C4-2B (cell line): ENCODE data around the gene WDR77.

ENCODE experiments used
- ZFX ChIP-seq: fragments of 450-650 bp; IDR thresholded peaks from 2 replicates; pipeline ENCODE4 v1.6.1; 2017
- TF ChIP-seq, protein P1 (sequence below): fragments of 450-650 bp; conservative IDR thresholded peaks from 2 replicates; pipeline ENCODE4 v1.5.1; 2017; ENCODE audit warnings: mild to moderate bottlenecking

DNA sequence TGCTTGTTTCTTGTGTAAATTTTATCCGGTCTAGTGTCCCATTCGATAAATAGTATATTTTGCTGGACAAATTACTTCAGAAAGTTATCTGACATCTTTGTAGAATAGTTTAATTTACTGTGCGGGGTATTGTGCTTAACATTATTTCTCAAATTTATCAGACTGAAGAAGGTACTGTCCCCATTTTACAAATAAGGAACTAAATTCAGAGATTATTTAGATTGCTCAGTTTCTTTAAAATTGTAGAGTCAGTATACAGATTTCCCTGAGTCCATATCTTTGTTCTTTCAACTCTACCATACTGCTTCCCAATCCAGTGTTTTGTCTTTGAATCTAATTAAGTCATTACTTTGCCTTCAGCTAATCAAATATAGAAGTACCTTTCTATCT lies 6.6 kb upstream of the WDR77 start:
- TF ChIP-seq, protein P1, sequence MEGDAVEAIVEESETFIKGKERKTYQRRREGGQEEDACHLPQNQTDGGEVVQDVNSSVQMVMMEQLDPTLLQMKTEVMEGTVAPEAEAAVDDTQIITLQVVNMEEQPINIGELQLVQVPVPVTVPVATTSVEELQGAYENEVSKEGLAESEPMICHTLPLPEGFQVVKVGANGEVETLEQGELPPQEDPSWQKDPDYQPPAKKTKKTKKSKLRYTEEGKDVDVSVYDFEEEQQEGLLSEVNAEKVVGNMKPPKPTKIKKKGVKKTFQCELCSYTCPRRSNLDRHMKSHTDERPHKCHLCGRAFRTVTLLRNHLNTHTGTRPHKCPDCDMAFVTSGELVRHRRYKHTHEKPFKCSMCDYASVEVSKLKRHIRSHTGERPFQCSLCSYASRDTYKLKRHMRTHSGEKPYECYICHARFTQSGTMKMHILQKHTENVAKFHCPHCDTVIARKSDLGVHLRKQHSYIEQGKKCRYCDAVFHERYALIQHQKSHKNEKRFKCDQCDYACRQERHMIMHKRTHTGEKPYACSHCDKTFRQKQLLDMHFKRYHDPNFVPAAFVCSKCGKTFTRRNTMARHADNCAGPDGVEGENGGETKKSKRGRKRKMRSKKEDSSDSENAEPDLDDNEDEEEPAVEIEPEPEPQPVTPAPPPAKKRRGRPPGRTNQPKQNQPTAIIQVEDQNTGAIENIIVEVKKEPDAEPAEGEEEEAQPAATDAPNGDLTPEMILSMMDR: no peak
- TF ChIP-seq ZFX: no peak
